ENCODE results near the gene CATSPERB.

DNA sequence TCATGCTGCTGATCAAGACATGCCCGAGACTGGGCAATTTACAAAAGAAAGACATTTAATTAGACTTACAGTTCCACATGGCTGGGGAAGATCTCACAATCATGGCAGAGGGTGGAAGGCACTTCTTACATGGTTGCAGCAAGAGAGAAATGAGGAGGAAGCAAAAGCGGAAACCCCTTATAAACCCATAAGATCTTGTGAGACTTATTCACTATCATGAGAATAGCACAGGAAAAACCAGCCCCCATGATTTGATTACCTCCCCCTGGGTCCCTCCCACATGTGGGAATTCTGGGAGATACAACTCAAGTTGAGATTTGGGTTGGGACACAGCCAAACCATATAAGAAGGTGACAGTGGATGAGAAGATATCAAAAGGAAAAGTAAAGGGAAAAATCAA is 78.4 kb downstream of the CATSPERB start:
- TF ChIP-seq POLR2A (IDR thresholded peaks at IDR 0.05) (no peak), POLR2AphosphoS5 (IDR thresholded peaks at IDR 0.05) (no peak), EP300 (IDR thresholded peaks at IDR 0.05) (no peak)
- TF ChIP-seq, protein P1, sequence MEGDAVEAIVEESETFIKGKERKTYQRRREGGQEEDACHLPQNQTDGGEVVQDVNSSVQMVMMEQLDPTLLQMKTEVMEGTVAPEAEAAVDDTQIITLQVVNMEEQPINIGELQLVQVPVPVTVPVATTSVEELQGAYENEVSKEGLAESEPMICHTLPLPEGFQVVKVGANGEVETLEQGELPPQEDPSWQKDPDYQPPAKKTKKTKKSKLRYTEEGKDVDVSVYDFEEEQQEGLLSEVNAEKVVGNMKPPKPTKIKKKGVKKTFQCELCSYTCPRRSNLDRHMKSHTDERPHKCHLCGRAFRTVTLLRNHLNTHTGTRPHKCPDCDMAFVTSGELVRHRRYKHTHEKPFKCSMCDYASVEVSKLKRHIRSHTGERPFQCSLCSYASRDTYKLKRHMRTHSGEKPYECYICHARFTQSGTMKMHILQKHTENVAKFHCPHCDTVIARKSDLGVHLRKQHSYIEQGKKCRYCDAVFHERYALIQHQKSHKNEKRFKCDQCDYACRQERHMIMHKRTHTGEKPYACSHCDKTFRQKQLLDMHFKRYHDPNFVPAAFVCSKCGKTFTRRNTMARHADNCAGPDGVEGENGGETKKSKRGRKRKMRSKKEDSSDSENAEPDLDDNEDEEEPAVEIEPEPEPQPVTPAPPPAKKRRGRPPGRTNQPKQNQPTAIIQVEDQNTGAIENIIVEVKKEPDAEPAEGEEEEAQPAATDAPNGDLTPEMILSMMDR (IDR thresholded peaks at IDR 0.05) = no peak

All from stomach (tissue), 4 donors.